Naive thymus-derived CD4-positive, alpha-beta T cell (primary cell): ENCODE data around the gene STK25. TPM values are rescaled to one million over a fixed set of nuclear protein-coding genes. Genes with fewer than 3 reads are reported as not detected.
A peak's percentile ranks its signal among the peaks of the same experiment; 100 is the strongest.

ENCODE experiments used
- ATAC-seq: fragments of 150-1000 bp; cut with Tn5 transposase; 2 replicates; pipeline ENCODE4 v1.10.0; 2021; ENCODE audit warnings: mild to moderate bottlenecking, moderate library complexity
- CTCF ChIA-PET: fragments of 350-600 bp; sonication (Branson Sonifier 250); formaldehyde crosslinking; loops from one replicate; lab custom pipeline; 2021; ENCODE audit warnings: antibody characterized with exemption; lab: Charles Lee
- POLR2A ChIA-PET: fragments of 350-600 bp; sonication (Branson Sonifier 250); formaldehyde crosslinking; loops from one replicate; lab custom pipeline; 2021; ENCODE audit warnings: antibody characterized with exemption, inconsistent platforms; lab: Charles Lee
- DNase-seq, 9 donors: peaks; one replicate each; pipeline versions ENCODE4 v3.0.0 to v3.0.0-alpha.2; 2020 to 2022; ENCODE audit warnings: mixed read lengths in 1 of 9
- H3K27ac ChIP-seq: one replicate; pipeline ENCODE4 v1.7.0; 2013; ENCODE audit warnings: mild to moderate bottlenecking, low read depth, low read length, moderate library complexity
- H3K27me3 ChIP-seq, 2 donors: one replicate each; pipeline ENCODE4 v1.7.0; 2013; ENCODE audit warnings: low read length in 2 of 2, mild to moderate bottlenecking in 2 of 2, moderate library complexity in 2 of 2; ENCODE audit not compliant: control insufficient read depth in 2 of 2, insufficient read depth in 2 of 2
- H3K36me3 ChIP-seq, 3 experiments: 1 replicate in 2 of 3; 2 replicates in 1 of 3; pipeline ENCODE4 v1.7.0; 2013; ENCODE audit warnings: low read length in 3 of 3, mild to moderate bottlenecking in 3 of 3, moderate library complexity in 1 of 3; ENCODE audit not compliant: insufficient read depth in 3 of 3, control insufficient read depth in 2 of 3
- H3K4me1 ChIP-seq, 2 donors: one replicate each; pipeline ENCODE4 v1.7.0; 2013; ENCODE audit warnings: low read length in 2 of 2, mild to moderate bottlenecking in 2 of 2, moderate library complexity in 1 of 2; ENCODE audit not compliant: control insufficient read depth in 2 of 2, insufficient read depth in 2 of 2
- H3K4me3 ChIP-seq: 2 replicates; pipeline ENCODE4 v1.7.0; 2013; ENCODE audit warnings: mild to moderate bottlenecking, low read length
- H3K9me3 ChIP-seq, 3 experiments: 1 replicate in 2 of 3; 2 replicates in 1 of 3; pipeline ENCODE4 v1.7.0; 2013; ENCODE audit warnings: low read length in 3 of 3; ENCODE audit not compliant: control insufficient read depth in 2 of 3
- H3K27ac Mint-ChIP-seq, 9 donors: one replicate each; pipeline ENCODE4 v1.8.0; 2020 to 2022; ENCODE audit warnings: mixed read lengths in 9 of 9, mild to moderate bottlenecking in 8 of 9, moderate library complexity in 5 of 9, inconsistent platforms in 2 of 9
- H3K27me3 Mint-ChIP-seq, 5 donors: one replicate each; pipeline ENCODE4 v1.8.0; 2021 to 2022; ENCODE audit warnings: mixed read lengths in 5 of 5, mild to moderate bottlenecking in 1 of 5
- H3K36me3 Mint-ChIP-seq, 5 donors: one replicate each; pipeline ENCODE4 v1.8.0; 2020 to 2022; ENCODE audit warnings: mixed read lengths in 5 of 5, mild to moderate bottlenecking in 3 of 5, inconsistent platforms in 1 of 5
- H3K4me1 Mint-ChIP-seq, 7 donors: one replicate each; pipeline ENCODE4 v1.8.0; 2020 to 2022; ENCODE audit warnings: mixed read lengths in 7 of 7, mild to moderate bottlenecking in 3 of 7, inconsistent platforms in 1 of 7
- H3K4me3 Mint-ChIP-seq, 10 donors: one replicate each; pipeline ENCODE4 v1.8.0; 2020 to 2022; ENCODE audit warnings: mild to moderate bottlenecking in 10 of 10, mixed read lengths in 10 of 10, moderate library complexity in 6 of 10, inconsistent platforms in 2 of 10
- H3K9me3 Mint-ChIP-seq, 11 donors: one replicate each; pipeline ENCODE4 v1.8.0; 2020 to 2022; ENCODE audit warnings: mixed read lengths in 11 of 11, mild to moderate bottlenecking in 4 of 11, inconsistent platforms in 1 of 11, moderate library complexity in 1 of 11
- intact Hi-C, 2 donors: fragments of 100-400 bp; cut with micrococcal nuclease; formaldehyde crosslinking; loops; one replicate each; pipeline ENCODE4 v1.15.1; 2023
- polyA plus RNA-seq, 2 donors: library from polyadenylated mRNA; unstranded; fragments of 300-500 nt; fragmentation: Illumina TruSeq; gene quantifications; one replicate each; pipeline ENCODE4 v1.2.3, GENCODE V29; 2021
- total RNA-seq, 6 experiments: library from RNA in 5 of 6; stranded (reverse) in 5 of 6; gene quantifications; 1 replicate in 5 of 6; 2 replicates in 1 of 6; pipeline ENCODE4 v1.2.3 and lab custom pipeline; 2021 to 2026

Gene STK25
- total and polyA plus RNA-seq, 7 experiments from 2014 or later: 74.0 to 170 (median 109) TPM

- Histone ChIP-seq H3K36me3 (no peaks in the 10 kb centered on the region), H3K4me1 (no peaks in the 10 kb centered on the region), H3K9me3 (no peaks in the 10 kb centered on the region), H3K27ac (no peak overlapping the region), H3K27me3 (no peaks in the 10 kb centered on the region), H3K4me3 (no peak overlapping the region)
- no peak overlapping the region for H3K27ac Mint-ChIP-seq
- intact Hi-C loops: no loop called here
- peaks cover 0 to 9% (median 0%) of the 10 kb centered on the region in 11 donors for H3K9me3 Mint-ChIP-seq
- H3K4me3 Mint-ChIP-seq: no peak overlapping the region
- ChIA-PET CTCF (no interaction called here), POLR2A (no interaction called here)
- peaks cover 0 to 6% (median 4%) of the 10 kb centered on the region in 5 donors for H3K27me3 Mint-ChIP-seq
- DNase-seq (no peak), ATAC-seq (no peak)
- peaks cover 0 to 7% (median 0%) of the 10 kb centered on the region in 5 donors for H3K36me3 Mint-ChIP-seq
- peaks cover 0 to 27% (median 4%) of the 10 kb centered on the region in 7 donors for H3K4me1 Mint-ChIP-seq
These were observed 11.3 kb upstream of the STK25 start for GRCh38 chr2:241519669-241520068.

GRCh38 chr2:241517297-241517696, 8.9 kb upstream of the STK25 start:
- H3K36me3 Mint-ChIP-seq: peaks cover 0 to 7% (median 0%) of the 10 kb centered on the region in 5 donors
- ChIA-PET CTCF (no interaction called here), POLR2A (no interaction called here)
- peaks cover 0 to 9% (median 0%) of the 10 kb centered on the region in 11 donors for H3K9me3 Mint-ChIP-seq
- peaks cover 0 to 6% (median 3%) of the 10 kb centered on the region in 5 donors for H3K27me3 Mint-ChIP-seq
- intact Hi-C loops: no loop called here
- no peak overlapping the region for H3K4me3 ChIP-seq
- peak overlapping the region in 3 of 10 donors; percentile 0 to 72 (median 2) for H3K4me3 Mint-ChIP-seq
- H3K9me3 ChIP-seq: no peaks in the 10 kb centered on the region
- H3K27ac Mint-ChIP-seq: peak overlapping the region in 1 of 9 donors; percentile 4
- no peak for ATAC-seq
- no peak overlapping the region for H3K27ac ChIP-seq
- no peaks in the 10 kb centered on the region for H3K27me3 ChIP-seq
- DNase-seq: no peak
- H3K36me3 ChIP-seq: no peaks in the 10 kb centered on the region
- H3K4me1 ChIP-seq: no peaks in the 10 kb centered on the region
- peaks cover 0 to 30% (median 4%) of the 10 kb centered on the region in 7 donors for H3K4me1 Mint-ChIP-seq

- no peaks in the 10 kb centered on the region for H3K9me3 ChIP-seq
- no peak overlapping the region for H3K4me3 ChIP-seq
- peaks cover 0 to 30% (median 4%) of the 10 kb centered on the region in 7 donors for H3K4me1 Mint-ChIP-seq
- no peak for DNase-seq
- intact Hi-C loops: no loop called here
- H3K27ac ChIP-seq: no peak overlapping the region
- no peaks in the 10 kb centered on the region for H3K4me1 ChIP-seq
- peaks cover 0 to 9% (median 0%) of the 10 kb centered on the region in 11 donors for H3K9me3 Mint-ChIP-seq
- CTCF ChIA-PET: no interaction called here
- H3K36me3 ChIP-seq: no peaks in the 10 kb centered on the region
- no peak for ATAC-seq
- H3K27me3 Mint-ChIP-seq: peaks cover 0 to 6% (median 3%) of the 10 kb centered on the region in 5 donors
- peak overlapping the region in 1 of 9 donors; percentile 82 for H3K27ac Mint-ChIP-seq
- H3K27me3 ChIP-seq: no peaks in the 10 kb centered on the region
- H3K4me3 Mint-ChIP-seq: peak overlapping the region in 1 of 10 donors; percentile 17
- POLR2A ChIA-PET: no interaction called here
- H3K36me3 Mint-ChIP-seq: peaks cover 0 to 7% (median 0%) of the 10 kb centered on the region in 5 donors
These were observed 8.2 kb upstream of the STK25 start for GRCh38 chr2:241516520-241516965.

- Histone ChIP-seq H3K27me3 (no peaks in the 10 kb centered on the region), H3K27ac (no peak overlapping the region), H3K36me3 (no peaks in the 10 kb centered on the region), H3K4me3 (no peak overlapping the region), H3K9me3 (no peaks in the 10 kb centered on the region), H3K4me1 (no peaks in the 10 kb centered on the region)
- POLR2A ChIA-PET: no interaction called here
- H3K27me3 Mint-ChIP-seq: peaks cover 0 to 4% (median 0%) of the 10 kb centered on the region in 5 donors
- H3K4me1 Mint-ChIP-seq: peaks cover 0 to 32% (median 6%) of the 10 kb centered on the region in 7 donors
- ATAC-seq: no peak
- intact Hi-C loops: no loop called here
- peaks cover 0 to 9% (median 0%) of the 10 kb centered on the region in 11 donors for H3K9me3 Mint-ChIP-seq
- peak overlapping the region in 3 of 9 donors; percentile 20 to 82 (median 42) for H3K27ac Mint-ChIP-seq
- CTCF ChIA-PET: interaction anchor here (0.6 kb wide), 1 partner anchor 186 kb away, joined by 4 read pairs; no protein-coding TSS in a partner anchor
- H3K36me3 Mint-ChIP-seq: peaks cover 0 to 7% (median 0%) of the 10 kb centered on the region in 5 donors
- peak overlapping the region in 1 of 10 donors; percentile 31 for H3K4me3 Mint-ChIP-seq
- DNase-seq: no peak
These were observed 6.8 kb upstream of the STK25 start for GRCh38 chr2:241514986-241515737.

GRCh38 chr2:241514553-241514952, 6.2 kb upstream of the STK25 start:
- ChIA-PET CTCF (interaction anchor here (0.6 kb wide), 1 partner anchor 186 kb away, joined by 4 read pairs; no protein-coding TSS in a partner anchor), POLR2A (no interaction called here)
- no peak overlapping the region for H3K27ac ChIP-seq
- Mint-ChIP-seq H3K27me3 (peaks cover 0 to 4% (median 0%) of the 10 kb centered on the region in 5 donors), H3K27ac (peak overlapping the region in 3 of 9 donors; percentile 20 to 45 (median 26)), H3K4me1 (peaks cover 4 to 35% (median 11%) of the 10 kb centered on the region in 7 donors), H3K9me3 (peaks cover 0 to 9% (median 0%) of the 10 kb centered on the region in 11 donors), H3K36me3 (peaks cover 0 to 7% (median 0%) of the 10 kb centered on the region in 5 donors), H3K4me3 (no peak overlapping the region)
- H3K9me3 ChIP-seq: no peaks in the 10 kb centered on the region
- H3K4me3 ChIP-seq: no peak overlapping the region
- ATAC-seq: no peak
- H3K36me3 ChIP-seq: no peaks in the 10 kb centered on the region
- H3K4me1 ChIP-seq: peaks cover 0 to under 1% of the 10 kb centered on the region in 2 donors
- H3K27me3 ChIP-seq: no peaks in the 10 kb centered on the region
- intact Hi-C loops: no loop called here
- DNase-seq: no peak

- Mint-ChIP-seq H3K9me3 (no peaks in the 10 kb centered on the region), H3K27ac (no peak overlapping the region), H3K27me3 (peaks cover 0 to 1% (median 0%) of the 10 kb centered on the region in 5 donors), H3K4me3 (peak overlapping the region in 4 of 10 donors; percentile 25 to 92 (median 72)), H3K36me3 (peaks cover 0 to 4% (median 0%) of the 10 kb centered on the region in 5 donors), H3K4me1 (peaks cover 11 to 36% (median 22%) of the 10 kb centered on the region in 7 donors)
- DNase-seq (no peak), ATAC-seq (no peak)
- Histone ChIP-seq H3K27ac (no peak overlapping the region), H3K4me3 (no peak overlapping the region), H3K27me3 (no peaks in the 10 kb centered on the region), H3K9me3 (no peaks in the 10 kb centered on the region), H3K36me3 (peaks cover 0 to 4% (median 0%) of the 10 kb centered on the region in 3 experiments), H3K4me1 (peaks cover 7 to 16% of the 10 kb centered on the region in 2 donors)
- ChIA-PET CTCF (interaction anchor here (0.7 kb wide), 1 partner anchor 416 kb away, joined by 4 read pairs; no protein-coding TSS in a partner anchor), POLR2A (interaction anchor here (1.1 kb wide), 1 partner anchor 195 kb away, joined by 4 read pairs; no protein-coding TSS in a partner anchor)
- intact Hi-C loops: no loop called here
These were observed 2.8 kb upstream of the STK25 start for GRCh38 chr2:241511091-241511741.
